ENCODE measurements around the gene SPDEF. TPM values are rescaled to one million over a fixed set of nuclear protein-coding genes. Genes with fewer than 3 reads are reported as not detected.

Gene SPDEF
- total RNA-seq, 1 experiment from 2014 or later: 0.77 TPM

GRCh38 chr6:34520645-34521462 lies 35.3 kb downstream of the SPDEF start:
- ChIA-PET CTCF (no interaction called here), POLR2A (no interaction called here)
- no peaks in the 10 kb centered on the region for H3K4me1 Mint-ChIP-seq (ENCODE audit: low read depth, unreplicated experiment)
- Histone ChIP-seq H3K27me3 (replicated peaks; ENCODE audit: control insufficient read depth, insufficient read depth, low read length) (no peaks in the 10 kb centered on the region), H3K4me3 (ENCODE audit: low read depth, low read length) (no peak overlapping the region), H3K4me1 (no peaks in the 10 kb centered on the region), H3K9me3 (no peaks in the 10 kb centered on the region), H3K36me3 (ENCODE audit: control insufficient read depth, insufficient read depth, low read length) (no peaks in the 10 kb centered on the region)
- no peak for DNase-seq
- no TSS peak for BruUV-seq (replicated peaks)
- H3K4me3 Mint-ChIP-seq (ENCODE audit: unreplicated experiment): no peak overlapping the region
- H3K27ac Mint-ChIP-seq (ENCODE audit: unreplicated experiment): no peak overlapping the region
- TF ChIP-seq CTCF (IDR thresholded peaks at IDR 0.05; ENCODE audit: insufficient read depth in 1 of 2, low read depth in 1 of 2, low read length in 1 of 2, severe bottlenecking in 1 of 2, unreplicated experiment in 1 of 2): no peak
- no peaks in the 10 kb centered on the region for H3K27me3 Mint-ChIP-seq (ENCODE audit: insufficient read depth, unreplicated experiment)
- no peaks in the 10 kb centered on the region for H3K36me3 Mint-ChIP-seq (ENCODE audit: insufficient read depth, unreplicated experiment)
- intact Hi-C loops (cut with micrococcal nuclease; ENCODE audit: unreplicated experiment): loop anchor here (10.0 kb wide), 1 partner anchor 56 kb away; the partner anchor contains the start of gene PACSIN1
- no peaks in the 10 kb centered on the region for H3K9me3 Mint-ChIP-seq (ENCODE audit: unreplicated experiment)

GRCh38 chr6:34519971-34520644 lies 36.0 kb downstream of the SPDEF start:
- TF ChIP-seq CTCF (IDR thresholded peaks at IDR 0.05; ENCODE audit: insufficient read depth in 1 of 2, low read depth in 1 of 2, low read length in 1 of 2, severe bottlenecking in 1 of 2, unreplicated experiment in 1 of 2): no peak
- no peaks in the 10 kb centered on the region for H3K36me3 ChIP-seq (ENCODE audit: control insufficient read depth, insufficient read depth, low read length)
- H3K4me3 ChIP-seq (ENCODE audit: low read depth, low read length): no peak overlapping the region
- H3K27me3 ChIP-seq (replicated peaks; ENCODE audit: control insufficient read depth, insufficient read depth, low read length): no peaks in the 10 kb centered on the region
- H3K4me1 ChIP-seq: no peaks in the 10 kb centered on the region
- Mint-ChIP-seq H3K4me3 (ENCODE audit: unreplicated experiment) (no peak overlapping the region), H3K36me3 (ENCODE audit: insufficient read depth, unreplicated experiment) (no peaks in the 10 kb centered on the region), H3K9me3 (ENCODE audit: unreplicated experiment) (no peaks in the 10 kb centered on the region), H3K27ac (ENCODE audit: unreplicated experiment) (no peak overlapping the region), H3K4me1 (ENCODE audit: low read depth, unreplicated experiment) (no peaks in the 10 kb centered on the region), H3K27me3 (ENCODE audit: insufficient read depth, unreplicated experiment) (no peaks in the 10 kb centered on the region)
- POLR2A ChIA-PET: no interaction called here
- no peaks in the 10 kb centered on the region for H3K9me3 ChIP-seq
- CTCF ChIA-PET: no interaction called here
- no peak for DNase-seq
- intact Hi-C loops (cut with micrococcal nuclease; ENCODE audit: unreplicated experiment): loop anchor here (10.0 kb wide), 1 partner anchor 55 kb away; the partner anchor contains the start of gene PACSIN1
- BruUV-seq (replicated peaks): no TSS peak

- no peak for DNase-seq
- no peaks in the 10 kb centered on the region for H3K4me1 Mint-ChIP-seq (ENCODE audit: low read depth, unreplicated experiment)
- ChIA-PET CTCF (no interaction called here), POLR2A (no interaction called here)
- Histone ChIP-seq H3K4me1 (no peaks in the 10 kb centered on the region), H3K4me3 (ENCODE audit: low read depth, low read length) (no peak overlapping the region), H3K27me3 (replicated peaks; ENCODE audit: control insufficient read depth, insufficient read depth, low read length) (no peaks in the 10 kb centered on the region), H3K36me3 (ENCODE audit: control insufficient read depth, insufficient read depth, low read length) (no peaks in the 10 kb centered on the region), H3K9me3 (no peaks in the 10 kb centered on the region)
- no peak overlapping the region for H3K27ac Mint-ChIP-seq (ENCODE audit: unreplicated experiment)
- H3K9me3 Mint-ChIP-seq (ENCODE audit: unreplicated experiment): no peaks in the 10 kb centered on the region
- H3K27me3 Mint-ChIP-seq (ENCODE audit: insufficient read depth, unreplicated experiment): no peaks in the 10 kb centered on the region
- H3K4me3 Mint-ChIP-seq (ENCODE audit: unreplicated experiment): no peak overlapping the region
- intact Hi-C loops (cut with micrococcal nuclease; ENCODE audit: unreplicated experiment): no loop called here
- no TSS peak for BruUV-seq (replicated peaks)
- H3K36me3 Mint-ChIP-seq (ENCODE audit: insufficient read depth, unreplicated experiment): no peaks in the 10 kb centered on the region
- TF ChIP-seq CTCF (IDR thresholded peaks at IDR 0.05; ENCODE audit: insufficient read depth in 1 of 2, low read depth in 1 of 2, low read length in 1 of 2, severe bottlenecking in 1 of 2, unreplicated experiment in 1 of 2): no peak
Observed at GRCh38 chr6:34518669-34519365, 37.3 kb downstream of the SPDEF start.

Measured in Caco-2 (cell line).